GM21528 (cell line): ENCODE measurements around the gene ACOXL.

ENCODE experiments used
- ATAC-seq: cut with Tn5 transposase; IDR thresholded peaks from one replicate; pipeline ENCODE4 v1.9.1; 2021; ENCODE audit warnings: mild to moderate bottlenecking, moderate library complexity; ENCODE audit not compliant: unreplicated experiment, low FRiP score

The ACOXL gene

GRCh38 chr2:110992886-110993285 lies 260.5 kb downstream of the ACOXL start:
- no peak for ATAC-seq

- ATAC-seq = no peak
Measured at GRCh38 chr2:110993557-110994231, 261.3 kb downstream of the ACOXL start.

- no peak for ATAC-seq
Measured at GRCh38 chr2:110994250-110994961, 262.0 kb downstream of the ACOXL start.

GRCh38 chr2:110995911-110996310 lies 263.5 kb downstream of the ACOXL start:
- no peak for ATAC-seq

GRCh38 chr2:110997331-110998045 lies 265.1 kb downstream of the ACOXL start:
- no peak for ATAC-seq

- no peak for ATAC-seq
Measured at GRCh38 chr2:110998311-110998710, 265.9 kb downstream of the ACOXL start.

GRCh38 chr2:110999626-111000025 lies 267.3 kb downstream of the ACOXL start:
- no peak for ATAC-seq

- ATAC-seq = no peak
Measured at GRCh38 chr2:111005307-111005706, 272.9 kb downstream of the ACOXL start.

- ATAC-seq = no peak
Measured at GRCh38 chr2:111005821-111006220, 273.4 kb downstream of the ACOXL start.

- ATAC-seq = no peak
Measured at GRCh38 chr2:111007757-111008688, 275.6 kb downstream of the ACOXL start.

- no peak for ATAC-seq
Measured at GRCh38 chr2:111011218-111011617, 278.8 kb downstream of the ACOXL start.

- no peak for ATAC-seq
Measured at GRCh38 chr2:111015283-111015995, 283.1 kb downstream of the ACOXL start.

- no peak for ATAC-seq
Measured at GRCh38 chr2:111017034-111017622, 284.8 kb downstream of the ACOXL start.

- ATAC-seq = no peak
Measured at GRCh38 chr2:111017909-111018308, 285.5 kb downstream of the ACOXL start.

- no peak for ATAC-seq
Measured at GRCh38 chr2:111019381-111019780, 287.0 kb downstream of the ACOXL start.

- no peak for ATAC-seq
Measured at GRCh38 chr2:111022633-111023032, 290.3 kb downstream of the ACOXL start.

GRCh38 chr2:111024496-111024895 lies 292.1 kb downstream of the ACOXL start:
- no peak for ATAC-seq

GRCh38 chr2:111025288-111025687 lies 292.9 kb downstream of the ACOXL start:
- ATAC-seq = no peak

GRCh38 chr2:111028720-111029119 lies 296.3 kb downstream of the ACOXL start:
- ATAC-seq = no peak
